ENCODE data around the gene ST8SIA2. TPM values are rescaled to one million over a fixed set of nuclear protein-coding genes. Genes with fewer than 3 reads are reported as not detected.
"Not testable (repeated sequence)": the region's sequence is repeated elsewhere in the genome, so short reads cannot be mapped to it uniquely, and the experiment has no call there.

ST8SIA2 gene
- polyA plus RNA-seq, 1 donor from 2014 or later = 24.0 TPM

GRCh38 chr15:92471288-92471687, 77.6 kb downstream of the ST8SIA2 start:
- H4K20me1 ChIP-seq (ENCODE audit: insufficient read depth) = no peaks in the 10 kb centered on the region
- no peak overlapping the region for H3K9ac ChIP-seq (ENCODE audit: low read length)
- H3K79me2 ChIP-seq (replicated peaks; ENCODE audit: insufficient read depth, low read length) = no peaks in the 10 kb centered on the region
- H3F3A ChIP-seq (ENCODE audit: insufficient read depth, low read length, poor library complexity, severe bottlenecking) = peaks cover 3% of the 10 kb centered on the region
- H3K4me2 ChIP-seq (ENCODE audit: low read length) = no peak overlapping the region
- H3K27me3 ChIP-seq (ENCODE audit: insufficient read depth, low read depth, low read length) = no peaks in the 10 kb centered on the region
- no peak for TF ChIP-seq EZH2 (IDR thresholded peaks at IDR 0.05; ENCODE audit: borderline replicate concordance, insufficient read depth, low read length, poor library complexity, severe bottlenecking)
- no peak for TF ChIP-seq EP300 (conservative IDR thresholded peaks at IDR 0.05; ENCODE audit: poor library complexity, severe bottlenecking)
- no peak for TF ChIP-seq CTCF (IDR thresholded peaks at IDR 0.05; ENCODE audit: poor library complexity, severe bottlenecking)
- no peak for TF ChIP-seq RAD21 (conservative IDR thresholded peaks at IDR 0.05)
- TF ChIP-seq SMC3 (conservative IDR thresholded peaks at IDR 0.05; ENCODE audit: poor library complexity) = no peak
- TF ChIP-seq REST (IDR thresholded peaks at IDR 0.05; ENCODE audit: borderline replicate concordance) = no peak
- TF ChIP-seq TAF1 (IDR thresholded peaks at IDR 0.05; ENCODE audit: low read depth) = no peak
- TF ChIP-seq MXI1 (conservative IDR thresholded peaks at IDR 0.05; ENCODE audit: poor library complexity, severe bottlenecking) = no peak
- no peak for TF ChIP-seq POLR2AphosphoS5 (IDR thresholded peaks at IDR 0.05)
- H3K9me3 ChIP-seq (ENCODE audit: low read length) = no peaks in the 10 kb centered on the region
- H3K4me3 ChIP-seq (ENCODE audit: low read length) = no peak overlapping the region
- no peaks in the 10 kb centered on the region for H3K9me2 ChIP-seq (ENCODE audit: insufficient read depth, low read length)
- peaks cover 4% of the 10 kb centered on the region for H3K36me3 ChIP-seq (ENCODE audit: insufficient read depth, low read length)
- H2AFZ ChIP-seq (ENCODE audit: low read depth, low read length) = no peak overlapping the region
- H3K27ac ChIP-seq (ENCODE audit: low read length) = no peak overlapping the region

- Histone ChIP-seq H3F3A (ENCODE audit: insufficient read depth, low read length, poor library complexity, severe bottlenecking) (peaks cover 3% of the 10 kb centered on the region), H3K9ac (ENCODE audit: low read length) (no peak overlapping the region), H4K20me1 (ENCODE audit: insufficient read depth) (no peaks in the 10 kb centered on the region), H3K27me3 (ENCODE audit: insufficient read depth, low read depth, low read length) (no peaks in the 10 kb centered on the region), H3K9me2 (ENCODE audit: insufficient read depth, low read length) (no peaks in the 10 kb centered on the region), H3K4me2 (ENCODE audit: low read length) (no peak overlapping the region), H2AFZ (ENCODE audit: low read depth, low read length) (no peak overlapping the region), H3K79me2 (replicated peaks; ENCODE audit: insufficient read depth, low read length) (no peaks in the 10 kb centered on the region), H3K4me3 (ENCODE audit: low read length) (no peak overlapping the region), H3K9me3 (ENCODE audit: low read length) (no peaks in the 10 kb centered on the region), H3K36me3 (ENCODE audit: insufficient read depth, low read length) (no peaks in the 10 kb centered on the region), H3K27ac (ENCODE audit: low read length) (no peak overlapping the region)
- no peak for TF ChIP-seq REST (IDR thresholded peaks at IDR 0.05; ENCODE audit: borderline replicate concordance)
- no peak for TF ChIP-seq SMC3 (conservative IDR thresholded peaks at IDR 0.05; ENCODE audit: poor library complexity)
- no peak for TF ChIP-seq EZH2 (IDR thresholded peaks at IDR 0.05; ENCODE audit: borderline replicate concordance, insufficient read depth, low read length, poor library complexity, severe bottlenecking)
- no peak for TF ChIP-seq POLR2AphosphoS5 (IDR thresholded peaks at IDR 0.05)
- no peak for TF ChIP-seq TAF1 (IDR thresholded peaks at IDR 0.05; ENCODE audit: low read depth)
- TF ChIP-seq MXI1 (conservative IDR thresholded peaks at IDR 0.05; ENCODE audit: poor library complexity, severe bottlenecking) = no peak
- no peak for TF ChIP-seq CTCF (IDR thresholded peaks at IDR 0.05; ENCODE audit: poor library complexity, severe bottlenecking)
- TF ChIP-seq RAD21 (conservative IDR thresholded peaks at IDR 0.05) = no peak
- TF ChIP-seq EP300 (conservative IDR thresholded peaks at IDR 0.05; ENCODE audit: poor library complexity, severe bottlenecking) = no peak
These were observed 80.1 kb downstream of the ST8SIA2 start for GRCh38 chr15:92473756-92474155.

GRCh38 chr15:92479730-92480129, 86.0 kb downstream of the ST8SIA2 start:
- H3K36me3 ChIP-seq (ENCODE audit: insufficient read depth, low read length); H3K79me2 ChIP-seq (replicated peaks; ENCODE audit: insufficient read depth, low read length); H3K9ac ChIP-seq (ENCODE audit: low read length); H2AFZ ChIP-seq (ENCODE audit: low read depth, low read length); H3K27me3 ChIP-seq (ENCODE audit: insufficient read depth, low read depth, low read length); H3K4me3 ChIP-seq (ENCODE audit: low read length); H3K9me2 ChIP-seq (ENCODE audit: insufficient read depth, low read length); H3K27ac ChIP-seq (ENCODE audit: low read length); H3K9me3 ChIP-seq (ENCODE audit: low read length); H3F3A ChIP-seq (ENCODE audit: insufficient read depth, low read length, poor library complexity, severe bottlenecking); H3K4me2 ChIP-seq (ENCODE audit: low read length); H4K20me1 ChIP-seq (ENCODE audit: insufficient read depth): not testable (repeated sequence)

All from neural cell (in vitro differentiated cells).